SU-DHL-6 (cell line): ENCODE data around the gene SAE1.
A peak's percentile ranks its signal among the peaks of the same experiment; 100 is the strongest.

Source experiments
- EZH2phosphoT487 ChIP-seq: fragments of 200-600 bp; sonication (generic), shearing (Covaris generic); conservative IDR thresholded peaks from 2 replicates; pipeline ENCODE4 v1.6.1; 2018; ENCODE audit warnings: mild to moderate bottlenecking, antibody characterized with exemption, low read length, moderate library complexity, mixed read lengths
- TF ChIP-seq, protein P1 (sequence below): fragments of 200-600 bp; sonication (generic); IDR thresholded peaks from one replicate; pipeline ENCODE4 v1.5.1; 2017; ENCODE audit warnings: antibody characterized with exemption, mild to moderate bottlenecking, low read length, moderate library complexity; ENCODE audit not compliant: insufficient read depth, poor library complexity, severe bottlenecking

DNA sequence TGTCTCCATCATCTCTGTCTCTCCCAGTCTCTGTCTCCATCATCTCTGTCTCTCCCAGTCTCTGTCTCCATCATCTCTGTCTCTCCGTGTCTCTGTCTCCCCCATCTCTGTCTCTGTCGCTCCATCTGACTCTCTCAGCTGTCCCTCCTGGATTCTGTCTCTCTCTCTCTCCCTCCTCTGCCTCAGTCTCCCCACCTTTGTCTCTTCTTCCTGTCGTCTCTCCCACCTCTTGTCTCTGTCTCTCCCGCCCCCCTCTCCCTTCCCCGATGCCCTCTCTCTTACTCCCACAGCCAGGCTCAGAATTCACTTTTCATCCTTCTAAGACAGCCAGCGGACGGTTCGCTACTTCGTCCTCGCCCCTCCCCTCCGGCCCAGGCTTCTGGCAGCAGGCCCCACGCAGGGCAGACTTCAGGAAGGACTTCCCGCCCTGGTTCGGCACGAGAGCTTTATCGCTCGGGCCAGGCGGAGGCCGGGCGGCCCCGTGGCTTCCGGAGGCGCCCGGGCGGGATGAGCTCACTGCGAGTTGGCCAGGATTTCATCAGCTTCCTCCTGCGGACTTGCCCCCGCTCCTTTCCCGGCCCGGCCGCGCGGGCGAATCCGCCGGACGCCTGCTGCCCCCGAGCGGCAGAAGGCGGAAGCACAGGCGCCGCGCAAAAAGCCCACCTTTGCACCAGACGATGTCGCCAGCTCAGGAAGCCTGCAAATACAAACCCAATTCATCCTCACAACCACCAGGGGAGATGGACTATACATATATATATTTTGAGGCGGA lies 113.3 kb downstream of the SAE1 start:
- TF ChIP-seq, protein P1, sequence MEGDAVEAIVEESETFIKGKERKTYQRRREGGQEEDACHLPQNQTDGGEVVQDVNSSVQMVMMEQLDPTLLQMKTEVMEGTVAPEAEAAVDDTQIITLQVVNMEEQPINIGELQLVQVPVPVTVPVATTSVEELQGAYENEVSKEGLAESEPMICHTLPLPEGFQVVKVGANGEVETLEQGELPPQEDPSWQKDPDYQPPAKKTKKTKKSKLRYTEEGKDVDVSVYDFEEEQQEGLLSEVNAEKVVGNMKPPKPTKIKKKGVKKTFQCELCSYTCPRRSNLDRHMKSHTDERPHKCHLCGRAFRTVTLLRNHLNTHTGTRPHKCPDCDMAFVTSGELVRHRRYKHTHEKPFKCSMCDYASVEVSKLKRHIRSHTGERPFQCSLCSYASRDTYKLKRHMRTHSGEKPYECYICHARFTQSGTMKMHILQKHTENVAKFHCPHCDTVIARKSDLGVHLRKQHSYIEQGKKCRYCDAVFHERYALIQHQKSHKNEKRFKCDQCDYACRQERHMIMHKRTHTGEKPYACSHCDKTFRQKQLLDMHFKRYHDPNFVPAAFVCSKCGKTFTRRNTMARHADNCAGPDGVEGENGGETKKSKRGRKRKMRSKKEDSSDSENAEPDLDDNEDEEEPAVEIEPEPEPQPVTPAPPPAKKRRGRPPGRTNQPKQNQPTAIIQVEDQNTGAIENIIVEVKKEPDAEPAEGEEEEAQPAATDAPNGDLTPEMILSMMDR: peak; percentile 96
- 0 out of 2 replicates have a peak, but pooled peaks have one; percentile 16 for TF ChIP-seq EZH2phosphoT487
